HEK293 (cell line): ENCODE results near the gene SMYD1.

Experiments
- ELK4 ChIP-seq: IDR thresholded peaks from 2 replicates; pipeline ENCODE4 v1.6.1; 2011; ENCODE audit warnings: mild to moderate bottlenecking, low read depth, low read length, borderline replicate concordance
- PRDM10 ChIP-seq: fragments of 450-650 bp; formaldehyde crosslinking; IDR thresholded peaks from 2 replicates; pipeline ENCODE4 v1.5.1; 2016; ENCODE audit warnings: missing biosample characterization, missing genetic modification characterization
- TRIM28 ChIP-seq: IDR thresholded peaks from 2 replicates; pipeline ENCODE4 v1.6.1; 2011; ENCODE audit warnings: low read length, control low read depth, borderline replicate concordance
- ZBTB21 ChIP-seq: fragments of 450-650 bp; formaldehyde crosslinking; IDR thresholded peaks from 2 replicates; pipeline ENCODE4 v1.5.1; 2017; ENCODE audit warnings: missing biosample characterization, missing genetic modification characterization
- ZNF184 ChIP-seq: fragments of 450-650 bp; IDR thresholded peaks from 2 replicates; pipeline ENCODE4 v1.5.1; 2018; ENCODE audit warnings: missing biosample characterization, mild to moderate bottlenecking, missing genetic modification characterization
- ZNF366 ChIP-seq: fragments of 450-650 bp; formaldehyde crosslinking; conservative IDR thresholded peaks from 2 replicates; pipeline ENCODE4 v1.5.1; 2016; ENCODE audit warnings: missing biosample characterization, missing genetic modification characterization
- ZNF423 ChIP-seq: fragments of 450-650 bp; formaldehyde crosslinking; IDR thresholded peaks from 2 replicates; pipeline ENCODE4 v1.5.1; 2016; ENCODE audit warnings: missing biosample characterization, missing genetic modification characterization
- ZNF426 ChIP-seq: fragments of 450-650 bp; formaldehyde crosslinking; IDR thresholded peaks from 2 replicates; pipeline ENCODE4 v1.5.1; 2017; ENCODE audit warnings: missing biosample characterization, missing genetic modification characterization, mild to moderate bottlenecking, inconsistent platforms, moderate library complexity
- ZNF544 ChIP-seq: fragments of 450-650 bp; formaldehyde crosslinking; IDR thresholded peaks from 2 replicates; pipeline ENCODE4 v1.5.0; 2017; ENCODE audit warnings: missing biosample characterization, missing genetic modification characterization
- ZNF623 ChIP-seq: fragments of 450-650 bp; formaldehyde crosslinking; IDR thresholded peaks from 2 replicates; pipeline ENCODE4 v1.5.1; 2016; ENCODE audit warnings: missing biosample characterization, missing genetic modification characterization
- TF ChIP-seq, protein P1 (sequence below): fragments of 450-650 bp; formaldehyde crosslinking; IDR thresholded peaks from 2 replicates; pipeline ENCODE4 v1.5.1; 2016; ENCODE audit warnings: missing biosample characterization, missing genetic modification characterization
- TF ChIP-seq, protein P2 (sequence below): fragments of 450-650 bp; formaldehyde crosslinking; IDR thresholded peaks from 2 replicates; pipeline ENCODE4 v1.5.1; 2016; ENCODE audit warnings: missing biosample characterization, missing genetic modification characterization, borderline replicate concordance
- TF ChIP-seq, protein P3 (sequence below): fragments of 450-650 bp; formaldehyde crosslinking; IDR thresholded peaks from 2 replicates; pipeline ENCODE4 v1.5.1; 2017; ENCODE audit warnings: missing biosample characterization, missing genetic modification characterization

- TF ChIP-seq ZNF423 (tag by site-specific recombination) (no peak), ZNF426 (tag by site-specific recombination) (no peak), TRIM28 (no peak), ZNF366 (tag by site-specific recombination) (no peak), ZNF623 (tag by site-specific recombination) (no peak), ZNF184 (tag by site-specific recombination) (no peak), ZBTB21 (tag by site-specific recombination) (no peak), ELK4 (no peak), ZNF544 (tag by site-specific recombination) (no peak), PRDM10 (tag by site-specific recombination) (no peak)
- TF ChIP-seq, protein P1, sequence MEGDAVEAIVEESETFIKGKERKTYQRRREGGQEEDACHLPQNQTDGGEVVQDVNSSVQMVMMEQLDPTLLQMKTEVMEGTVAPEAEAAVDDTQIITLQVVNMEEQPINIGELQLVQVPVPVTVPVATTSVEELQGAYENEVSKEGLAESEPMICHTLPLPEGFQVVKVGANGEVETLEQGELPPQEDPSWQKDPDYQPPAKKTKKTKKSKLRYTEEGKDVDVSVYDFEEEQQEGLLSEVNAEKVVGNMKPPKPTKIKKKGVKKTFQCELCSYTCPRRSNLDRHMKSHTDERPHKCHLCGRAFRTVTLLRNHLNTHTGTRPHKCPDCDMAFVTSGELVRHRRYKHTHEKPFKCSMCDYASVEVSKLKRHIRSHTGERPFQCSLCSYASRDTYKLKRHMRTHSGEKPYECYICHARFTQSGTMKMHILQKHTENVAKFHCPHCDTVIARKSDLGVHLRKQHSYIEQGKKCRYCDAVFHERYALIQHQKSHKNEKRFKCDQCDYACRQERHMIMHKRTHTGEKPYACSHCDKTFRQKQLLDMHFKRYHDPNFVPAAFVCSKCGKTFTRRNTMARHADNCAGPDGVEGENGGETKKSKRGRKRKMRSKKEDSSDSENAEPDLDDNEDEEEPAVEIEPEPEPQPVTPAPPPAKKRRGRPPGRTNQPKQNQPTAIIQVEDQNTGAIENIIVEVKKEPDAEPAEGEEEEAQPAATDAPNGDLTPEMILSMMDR (tag by site-specific recombination): no peak
- TF ChIP-seq, protein P2, sequence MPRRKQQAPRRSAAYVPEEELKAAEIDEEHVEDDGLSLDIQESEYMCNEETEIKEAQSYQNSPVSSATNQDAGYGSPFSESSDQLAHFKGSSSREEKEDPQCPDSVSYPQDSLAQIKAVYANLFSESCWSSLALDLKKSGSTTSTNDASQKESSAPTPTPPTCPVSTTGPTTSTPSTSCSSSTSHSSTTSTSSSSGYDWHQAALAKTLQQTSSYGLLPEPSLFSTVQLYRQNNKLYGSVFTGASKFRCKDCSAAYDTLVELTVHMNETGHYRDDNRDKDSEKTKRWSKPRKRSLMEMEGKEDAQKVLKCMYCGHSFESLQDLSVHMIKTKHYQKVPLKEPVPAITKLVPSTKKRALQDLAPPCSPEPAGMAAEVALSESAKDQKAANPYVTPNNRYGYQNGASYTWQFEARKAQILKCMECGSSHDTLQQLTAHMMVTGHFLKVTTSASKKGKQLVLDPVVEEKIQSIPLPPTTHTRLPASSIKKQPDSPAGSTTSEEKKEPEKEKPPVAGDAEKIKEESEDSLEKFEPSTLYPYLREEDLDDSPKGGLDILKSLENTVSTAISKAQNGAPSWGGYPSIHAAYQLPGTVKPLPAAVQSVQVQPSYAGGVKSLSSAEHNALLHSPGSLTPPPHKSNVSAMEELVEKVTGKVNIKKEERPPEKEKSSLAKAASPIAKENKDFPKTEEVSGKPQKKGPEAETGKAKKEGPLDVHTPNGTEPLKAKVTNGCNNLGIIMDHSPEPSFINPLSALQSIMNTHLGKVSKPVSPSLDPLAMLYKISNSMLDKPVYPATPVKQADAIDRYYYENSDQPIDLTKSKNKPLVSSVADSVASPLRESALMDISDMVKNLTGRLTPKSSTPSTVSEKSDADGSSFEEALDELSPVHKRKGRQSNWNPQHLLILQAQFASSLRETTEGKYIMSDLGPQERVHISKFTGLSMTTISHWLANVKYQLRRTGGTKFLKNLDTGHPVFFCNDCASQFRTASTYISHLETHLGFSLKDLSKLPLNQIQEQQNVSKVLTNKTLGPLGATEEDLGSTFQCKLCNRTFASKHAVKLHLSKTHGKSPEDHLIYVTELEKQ (tag by site-specific recombination): no peak
- TF ChIP-seq, protein P3, sequence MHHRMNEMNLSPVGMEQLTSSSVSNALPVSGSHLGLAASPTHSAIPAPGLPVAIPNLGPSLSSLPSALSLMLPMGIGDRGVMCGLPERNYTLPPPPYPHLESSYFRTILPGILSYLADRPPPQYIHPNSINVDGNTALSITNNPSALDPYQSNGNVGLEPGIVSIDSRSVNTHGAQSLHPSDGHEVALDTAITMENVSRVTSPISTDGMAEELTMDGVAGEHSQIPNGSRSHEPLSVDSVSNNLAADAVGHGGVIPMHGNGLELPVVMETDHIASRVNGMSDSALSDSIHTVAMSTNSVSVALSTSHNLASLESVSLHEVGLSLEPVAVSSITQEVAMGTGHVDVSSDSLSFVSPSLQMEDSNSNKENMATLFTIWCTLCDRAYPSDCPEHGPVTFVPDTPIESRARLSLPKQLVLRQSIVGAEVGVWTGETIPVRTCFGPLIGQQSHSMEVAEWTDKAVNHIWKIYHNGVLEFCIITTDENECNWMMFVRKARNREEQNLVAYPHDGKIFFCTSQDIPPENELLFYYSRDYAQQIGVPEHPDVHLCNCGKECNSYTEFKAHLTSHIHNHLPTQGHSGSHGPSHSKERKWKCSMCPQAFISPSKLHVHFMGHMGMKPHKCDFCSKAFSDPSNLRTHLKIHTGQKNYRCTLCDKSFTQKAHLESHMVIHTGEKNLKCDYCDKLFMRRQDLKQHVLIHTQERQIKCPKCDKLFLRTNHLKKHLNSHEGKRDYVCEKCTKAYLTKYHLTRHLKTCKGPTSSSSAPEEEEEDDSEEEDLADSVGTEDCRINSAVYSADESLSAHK (tag by site-specific recombination): no peak
Measured at GRCh38 chr2:88036182-88036581, 31.4 kb upstream of the SMYD1 start.
